Measurements from ENCODE around the gene NELL1.

GRCh38 chr11:21048626-21049025 is 379.2 kb downstream of the NELL1 start:
- no peak for TF ChIP-seq EZH2 (IDR thresholded peaks at IDR 0.05; ENCODE audit: borderline replicate concordance, low read depth, low read length, severe bottlenecking)
- TF ChIP-seq, protein P1, sequence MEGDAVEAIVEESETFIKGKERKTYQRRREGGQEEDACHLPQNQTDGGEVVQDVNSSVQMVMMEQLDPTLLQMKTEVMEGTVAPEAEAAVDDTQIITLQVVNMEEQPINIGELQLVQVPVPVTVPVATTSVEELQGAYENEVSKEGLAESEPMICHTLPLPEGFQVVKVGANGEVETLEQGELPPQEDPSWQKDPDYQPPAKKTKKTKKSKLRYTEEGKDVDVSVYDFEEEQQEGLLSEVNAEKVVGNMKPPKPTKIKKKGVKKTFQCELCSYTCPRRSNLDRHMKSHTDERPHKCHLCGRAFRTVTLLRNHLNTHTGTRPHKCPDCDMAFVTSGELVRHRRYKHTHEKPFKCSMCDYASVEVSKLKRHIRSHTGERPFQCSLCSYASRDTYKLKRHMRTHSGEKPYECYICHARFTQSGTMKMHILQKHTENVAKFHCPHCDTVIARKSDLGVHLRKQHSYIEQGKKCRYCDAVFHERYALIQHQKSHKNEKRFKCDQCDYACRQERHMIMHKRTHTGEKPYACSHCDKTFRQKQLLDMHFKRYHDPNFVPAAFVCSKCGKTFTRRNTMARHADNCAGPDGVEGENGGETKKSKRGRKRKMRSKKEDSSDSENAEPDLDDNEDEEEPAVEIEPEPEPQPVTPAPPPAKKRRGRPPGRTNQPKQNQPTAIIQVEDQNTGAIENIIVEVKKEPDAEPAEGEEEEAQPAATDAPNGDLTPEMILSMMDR (IDR thresholded peaks at IDR 0.05; ENCODE audit: borderline replicate concordance, extremely low read depth, low read length, poor library complexity, severe bottlenecking), result no peak
